Thoracic aorta endothelial cell (primary cell): ENCODE data around the gene MYL5. TPM values are rescaled to one million over a fixed set of nuclear protein-coding genes. Genes with fewer than 3 reads are reported as not detected.

Experiments used
- total RNA-seq: library from RNA; depleted of rRNA; stranded (reverse); fragments of >200 nt; gene quantifications from 2 replicates; pipeline ENCODE4 v1.2.3, GENCODE V29; 2012

The MYL5 gene, protein sequence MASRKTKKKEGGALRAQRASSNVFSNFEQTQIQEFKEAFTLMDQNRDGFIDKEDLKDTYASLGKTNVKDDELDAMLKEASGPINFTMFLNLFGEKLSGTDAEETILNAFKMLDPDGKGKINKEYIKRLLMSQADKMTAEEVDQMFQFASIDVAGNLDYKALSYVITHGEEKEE
- 6.7 and 7.6 TPM in 2 replicates for total RNA-seq

DNA sequence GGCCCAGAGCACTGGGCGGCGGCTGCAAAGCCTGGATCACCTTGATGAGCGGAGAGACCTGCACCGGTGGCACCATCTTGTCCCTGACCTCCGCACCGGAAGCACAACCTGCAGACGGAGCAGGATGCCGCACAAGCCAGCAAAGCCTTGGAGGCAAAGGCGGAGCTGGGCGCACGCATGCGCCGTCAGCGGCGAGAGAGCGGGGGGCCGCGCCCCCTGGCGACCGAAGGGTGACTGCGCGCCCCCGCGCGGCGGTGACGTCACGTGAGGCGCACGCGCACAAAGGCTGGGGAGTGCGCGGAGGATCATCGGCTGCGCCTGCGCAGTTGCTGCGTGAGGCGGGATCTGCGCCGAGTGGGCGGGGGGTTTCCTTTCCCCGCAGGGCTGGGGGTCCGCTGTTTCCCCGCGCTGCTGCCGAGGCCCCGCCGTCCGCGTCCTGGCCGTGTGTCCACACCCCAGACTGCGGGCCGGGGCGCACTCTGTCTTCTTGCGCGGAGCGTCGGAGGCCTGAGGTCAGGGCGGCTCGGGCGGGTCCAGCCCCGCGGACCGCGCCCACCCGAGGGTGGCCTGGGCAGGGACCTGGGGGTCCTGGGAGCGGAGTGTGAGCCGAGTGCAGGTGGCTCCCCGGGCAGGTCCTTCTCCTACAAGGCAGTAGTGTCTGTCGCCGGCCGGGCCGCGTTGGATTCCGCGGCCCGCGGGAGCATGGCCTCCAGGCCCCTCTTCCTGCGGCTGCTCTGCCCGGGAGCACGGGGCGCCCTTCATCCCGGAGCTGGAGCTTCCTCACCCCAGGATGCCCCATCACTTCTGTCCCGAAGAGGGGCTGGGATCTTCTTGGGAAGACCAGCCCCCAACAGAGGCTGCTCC is at the start of gene MYL5, which contains the start of gene ATP5ME:
MYL5 (plus strand) TSS at position 371 of the 864 bp plus-strand sequence. CDS start 3,485 bp downstream, outside the sequence.
ATP5ME (minus strand) TSS at position 105 of the 864 bp plus-strand sequence; CDS start at position 76, 29 bp downstream.

DNA sequence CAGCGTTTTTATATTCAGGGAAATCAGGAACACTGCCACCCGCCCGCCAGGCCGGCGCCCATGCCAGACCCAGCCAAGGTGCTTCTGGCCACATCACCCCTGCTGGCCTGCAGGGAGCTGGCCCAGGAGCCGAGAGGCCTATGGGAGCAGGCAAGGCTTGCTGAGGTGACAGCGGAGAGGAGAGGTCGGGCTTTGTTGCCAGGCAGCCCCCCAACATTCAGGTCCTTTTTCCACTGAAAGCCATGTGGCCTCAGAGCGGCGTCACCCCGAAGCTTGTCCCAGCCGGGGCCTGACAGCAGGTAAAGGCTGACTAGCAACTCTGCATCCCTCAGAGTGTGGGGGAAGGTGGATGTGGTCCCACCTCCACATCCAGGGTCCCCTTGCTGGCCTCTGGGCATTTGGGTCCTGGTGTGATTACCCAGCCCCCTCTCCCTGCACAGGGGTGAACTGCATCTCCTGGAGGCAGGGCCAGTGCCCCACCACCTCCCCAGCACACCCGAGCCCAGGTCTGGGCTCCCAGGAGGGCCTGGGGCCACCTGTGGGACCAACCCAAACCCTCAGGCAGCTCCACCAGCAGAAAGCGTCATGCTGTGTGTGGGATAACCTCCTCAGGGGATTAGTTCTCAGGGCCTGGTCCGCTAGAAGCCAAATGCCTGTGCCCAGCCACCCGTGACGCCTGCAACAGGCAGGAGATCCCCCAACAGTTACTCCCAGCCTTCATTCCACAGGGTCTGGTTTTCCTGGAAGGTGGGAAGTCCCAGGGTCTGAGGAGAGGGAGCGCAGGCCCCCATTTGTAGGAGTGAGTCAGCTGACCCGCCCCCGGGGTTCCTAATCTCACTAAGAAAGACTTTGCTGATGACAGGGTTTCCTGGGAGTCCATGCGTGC is 49.4 kb upstream of the MYL5 start, which contains the start of gene PDE6B:
PDE6B (plus strand) TSS at position 869 of the 886 bp plus-strand sequence. CDS start 54 bp downstream, outside the sequence.

DNA sequence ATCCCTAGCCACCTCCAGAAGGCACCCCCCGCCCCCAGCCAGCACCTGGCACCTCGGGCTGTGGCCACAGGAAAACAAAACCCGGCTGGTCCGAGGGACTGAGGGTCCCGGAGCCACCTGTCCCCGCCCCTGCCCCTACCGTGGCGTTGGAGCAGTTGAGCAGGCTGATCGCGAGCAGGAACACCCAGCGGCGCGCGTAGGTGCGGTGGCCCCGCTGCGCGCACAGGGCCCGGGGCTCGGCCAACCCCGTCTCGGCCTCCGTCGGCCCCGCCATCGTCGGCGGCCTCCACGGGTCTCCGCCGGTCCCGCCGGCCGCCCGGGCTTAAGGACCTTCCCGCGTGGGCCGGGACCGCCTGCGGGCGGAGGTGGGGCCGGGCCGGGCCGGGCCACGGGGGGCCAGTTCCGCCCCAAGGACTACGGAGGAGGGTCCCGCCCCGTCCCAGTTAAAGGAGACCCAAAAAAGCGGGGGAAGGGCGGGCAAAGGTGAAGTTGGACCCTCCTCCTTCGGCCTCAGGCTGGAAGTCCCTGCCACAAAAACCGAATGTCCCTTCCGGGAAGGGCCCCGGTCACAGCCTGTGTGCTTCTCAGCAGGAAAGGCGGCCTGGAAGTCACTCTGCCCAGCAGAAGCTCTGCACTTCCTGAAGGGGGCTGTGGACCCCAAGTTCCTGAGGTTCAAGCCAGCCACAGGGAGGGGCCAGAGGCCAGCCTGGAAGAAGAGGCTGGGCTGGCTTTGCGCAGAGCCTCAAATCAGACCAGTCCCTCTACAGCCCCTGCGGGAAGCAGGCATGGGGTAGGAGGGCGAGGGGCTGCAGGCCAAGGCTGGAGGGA is 14.7 kb downstream of the MYL5 start, which contains the start of gene SLC49A3:
SLC49A3 (minus strand) TSS at position 298 of the 828 bp plus-strand sequence; CDS start at position 274, 24 bp downstream.

GRCh38 chr4:705278-706082 is 31.1 kb downstream of the MYL5 start, which contains the start of gene PCGF3:
Gene PCGF3, plus strand, starts transcription at chr4:705832. Its CDS starts 27,849 bp downstream, at chr4:733681.

Other genes starting within 250 kb of the MYL5 start
- 28.6 and 28.7 TPM in 2 replicates for gene ZNF721, start 175.4 kb upstream of the MYL5 start, total RNA-seq
- gene PIGG, start 175.3 kb upstream of the MYL5 start, total RNA-seq = 40.9 and 44.4 TPM in 2 replicates
- not detected in 2 replicates for gene TMEM271, start 98.2 kb upstream of the MYL5 start, total RNA-seq
- 0.53 and 1.1 TPM in 2 replicates for gene PDE6B, start 49.0 kb upstream of the MYL5 start, total RNA-seq
- gene ATP5ME, start 266 bp upstream of the MYL5 start, total RNA-seq = 82.3 and 83.9 TPM in 2 replicates
- gene SLC49A3, start 14.6 kb downstream of the MYL5 start, total RNA-seq = 1.1 and 2.4 TPM in 2 replicates
- gene PCGF3, start 31.3 kb downstream of the MYL5 start, total RNA-seq = 54.7 and 58.7 TPM in 2 replicates
- 0.13 and 0.36 TPM in 2 replicates for gene CPLX1, start 151.6 kb downstream of the MYL5 start, total RNA-seq